GM12878 (cell line): ENCODE measurements around the gene FYB1. TPM values are rescaled to one million over a fixed set of nuclear protein-coding genes. Genes with fewer than 3 reads are reported as not detected.

ENCODE experiments used
- ATAC-seq: fragments of 200-7000 bp; cut with Tn5 transposase; 3 replicates; pipeline ENCODE4 v1.9.1; 2020; ENCODE audit warnings: mild to moderate bottlenecking, moderate library complexity
- BruUV-seq: library from RNA; stranded (reverse); fragments of 400-500 nt; replicated peaks from 2 replicates; lab custom pipeline; 2021; lab: Mats Ljungman, UMichigan
- CTCF ChIA-PET: fragments of 300-600 bp; sonication (Branson Sonifier 250); formaldehyde crosslinking; extraction: SDS; loops from one replicate; lab custom pipeline; 2021; ENCODE audit warnings: inconsistent platforms; lab: Yijun Ruan, JAX
- POLR2A ChIA-PET: fragments of 350-600 bp; formaldehyde crosslinking; extraction: SDS; loops from one replicate; lab custom pipeline; 2021; ENCODE audit warnings: inconsistent platforms; lab: Charles Lee
- RAD21 ChIA-PET: fragments of 300-600 bp; sonication (Branson Sonifier 250); formaldehyde crosslinking; loops from one replicate; lab custom pipeline; 2023; ENCODE audit warnings: antibody characterized with exemption; ENCODE audit not compliant: unreplicated experiment; lab: Charles Lee
- SMC1A ChIA-PET: fragments of 300-600 bp; sonication (Branson Sonifier 250); formaldehyde crosslinking; loops from one replicate; lab custom pipeline; 2023; ENCODE audit not compliant: unreplicated experiment, uncharacterized antibody; lab: Charles Lee
- DNase-seq: peaks from one replicate; pipeline ENCODE4 v3.0.0-alpha.2; 2011; ENCODE audit warnings: low read depth, low spot score
- FAIRE-seq: peaks from 3 replicates; lab custom pipeline; 2011; peaks lifted over from hg19 to GRCh38; lab: Jason Lieb, UNC
- H2AFZ ChIP-seq: 2 replicates; pipeline ENCODE4 v1.6.0; 2011; ENCODE audit warnings: low read depth, low read length, control low read depth; ENCODE audit not compliant: control insufficient read depth
- H3K27ac ChIP-seq: 2 replicates; pipeline ENCODE4 v1.5.1; 2011; ENCODE audit warnings: control low read depth; ENCODE audit not compliant: control insufficient read depth, insufficient read depth
- H3K27me3 ChIP-seq, 2 experiments: replicated peaks in 1 of 2; 2 replicates each; pipeline versions ENCODE4 v1.6.0 to v1.6.1; 2011; ENCODE audit warnings: low read length in 1 of 2; ENCODE audit not compliant: control insufficient read depth in 2 of 2, insufficient read depth in 2 of 2
- H3K36me3 ChIP-seq, 2 experiments: 2 replicates each; pipeline ENCODE4 v1.5.1; 2011; ENCODE audit warnings: low read length in 1 of 2; ENCODE audit not compliant: control insufficient read depth in 2 of 2, insufficient read depth in 2 of 2
- H3K4me1 ChIP-seq: 2 replicates; pipeline ENCODE4 v1.6.1; 2011; ENCODE audit warnings: mild to moderate bottlenecking, low read length, moderate library complexity, mixed read lengths; ENCODE audit not compliant: control insufficient read depth, insufficient read depth
- H3K4me2 ChIP-seq: 2 replicates; pipeline ENCODE4 v1.6.0; 2011; ENCODE audit warnings: control low read depth; ENCODE audit not compliant: control insufficient read depth, insufficient read depth
- H3K4me3 ChIP-seq: fragments of 200-600 bp; sonication (generic); 2 replicates; pipeline ENCODE4 v1.5.1; 2016
- H3K79me2 ChIP-seq: 2 replicates; pipeline ENCODE4 v1.6.0; 2011; ENCODE audit warnings: low read length; ENCODE audit not compliant: control insufficient read depth, insufficient read depth
- H3K9ac ChIP-seq: 2 replicates; pipeline ENCODE4 v1.8.0; 2011; ENCODE audit warnings: low read length, control low read depth, mixed read lengths; ENCODE audit not compliant: control insufficient read depth, insufficient read depth
- H3K9me3 ChIP-seq: replicated peaks from 3 replicates; pipeline ENCODE4 v1.5.1; 2011; ENCODE audit warnings: mild to moderate bottlenecking, low read length; ENCODE audit not compliant: control insufficient read depth, insufficient read depth
- H4K20me1 ChIP-seq: 2 replicates; pipeline ENCODE4 v1.6.0; 2011; ENCODE audit not compliant: control insufficient read depth, insufficient read depth
- BHLHE40 ChIP-seq, 2 experiments: fragments of 450-650 bp in 1 of 2; IDR thresholded peaks; 2 replicates each; pipeline ENCODE4 v1.6.1; 2011 to 2017; ENCODE audit warnings: low read depth in 2 of 2, borderline replicate concordance in 1 of 2, improper control_type of control experiment in 1 of 2, low read length in 1 of 2, mild to moderate bottlenecking in 1 of 2
- EP300 ChIP-seq, 2 experiments: fragments of 150-350 bp in 1 of 2; IDR thresholded peaks; 2 replicates each; pipeline ENCODE4 v1.6.1; 2011 to 2012; ENCODE audit warnings: low read depth in 2 of 2, low read length in 2 of 2, borderline replicate concordance in 1 of 2, improper control_type of control experiment in 1 of 2, inconsistent platforms in 1 of 2; ENCODE audit not compliant: control insufficient read depth in 1 of 2
- GABPA ChIP-seq: IDR thresholded peaks from 2 replicates; pipeline ENCODE4 v1.6.1; 2014; ENCODE audit warnings: antibody characterized with exemption, low read depth, mild to moderate bottlenecking, inconsistent platforms
- GATAD2B ChIP-seq: fragments of 450-650 bp; conservative IDR thresholded peaks from 2 replicates; pipeline ENCODE4 v1.6.1; 2017; ENCODE audit warnings: low read depth, mild to moderate bottlenecking, moderate library complexity
- HDGF ChIP-seq: fragments of 450-650 bp; IDR thresholded peaks from 2 replicates; pipeline ENCODE4 v1.6.1; 2016; ENCODE audit warnings: antibody characterized with exemption
- IKZF1 ChIP-seq: fragments of 450-650 bp; conservative IDR thresholded peaks from 2 replicates; pipeline ENCODE4 v1.6.1; 2017; ENCODE audit warnings: antibody characterized with exemption, mild to moderate bottlenecking
- KLF5 ChIP-seq: fragments of 450-650 bp; IDR thresholded peaks from 2 replicates; pipeline ENCODE4 v1.6.1; 2014; ENCODE audit warnings: mild to moderate bottlenecking; ENCODE audit not compliant: partially characterized antibody
- MTA2 ChIP-seq: fragments of 450-650 bp; IDR thresholded peaks from 2 replicates; pipeline ENCODE4 v1.6.1; 2016; ENCODE audit warnings: low read depth, mild to moderate bottlenecking, moderate library complexity
- NFIC ChIP-seq: IDR thresholded peaks from 2 replicates; pipeline ENCODE4 v1.6.1; 2012; ENCODE audit warnings: low read depth, mild to moderate bottlenecking, inconsistent platforms, low read length, moderate library complexity
- POLR2AphosphoS2 ChIP-seq: IDR thresholded peaks from 2 replicates; pipeline ENCODE4 v1.6.1; 2011; ENCODE audit warnings: low read depth, mild to moderate bottlenecking, low read length, improper control_type of control experiment, moderate library complexity
- SIN3A ChIP-seq: IDR thresholded peaks from 2 replicates; pipeline ENCODE4 v1.6.1; 2012; ENCODE audit warnings: low read depth, low read length, improper control_type of control experiment
- SP1 ChIP-seq: IDR thresholded peaks from one replicate; pipeline ENCODE4 v1.6.1; 2011; ENCODE audit warnings: low read depth, low read length
- SPI1 ChIP-seq: IDR thresholded peaks from 2 replicates; pipeline ENCODE4 v1.6.1; 2011; ENCODE audit warnings: low read depth, mild to moderate bottlenecking, low read length, moderate library complexity, borderline replicate concordance; ENCODE audit not compliant: insufficient read depth
- TARDBP ChIP-seq: IDR thresholded peaks from 2 replicates; pipeline ENCODE4 v1.6.1; 2016; ENCODE audit warnings: borderline replicate concordance
- TBL1XR1 ChIP-seq: IDR thresholded peaks from 2 replicates; pipeline ENCODE4 v1.6.1; 2012; ENCODE audit warnings: low read depth, low read length, improper control_type of control experiment
- WGBS: methylation state at CpG from one replicate; pipeline ENCODE4 v1.1.6; 2016; ENCODE audit warnings: low lambda C conversion rate; ENCODE audit not compliant: insufficient replicate concordance, insufficient coverage; ENCODE audit errors: missing lambda C conversion rate; 5-methylcytosine and 5-hydroxymethylcytosine counted together
- in situ Hi-C: fragments of 300-500 bp; cut with MboI; formaldehyde crosslinking; loops from 9 replicates; pipeline ENCODE4 v1.14.3; 2018; ENCODE audit warnings: mixed read lengths
- intact Hi-C: fragments of 100-400 bp; cut with micrococcal nuclease; formaldehyde crosslinking; loops from one replicate; pipeline ENCODE4 v1.14.2; 2022; ENCODE audit not compliant: unreplicated experiment
- polyA plus RNA-seq, 11 experiments: library from polyadenylated mRNA; depleted of rRNA in 4 of 11; unstranded in 6 of 11; stranded (reverse) in 5 of 11; fragments of >200 nt; fragmentation: Nextera tagmentation in 4 of 11; fragmentation: Illumina TruSeq in 1 of 11; extraction: Ambion mirVana in 4 of 11; extraction: Trizol in 1 of 11; gene quantifications; 1 replicate in 1 of 11; 2 replicates in 10 of 11; pipeline versions ENCODE4 v1.2.1 to v1.2.3, GENCODE V29; 2011 to 2016; ENCODE audit warnings: inconsistent platforms in 2 of 11, missing spikeins in 2 of 11, low read depth in 1 of 11
- total RNA-seq, 4 experiments: library from RNA; depleted of rRNA in 3 of 4; stranded (reverse); fragments of >200 nt in 3 of 4; fragmentation: Illumina TruSeq in 1 of 4; extraction: Trizol in 1 of 4; gene quantifications; 2 replicates each; pipeline versions ENCODE4 v1.2.1 to v1.2.3, GENCODE V29; 2013 to 2021
- TF ChIP-seq, protein P1 (sequence below): fragments of 450-650 bp; IDR thresholded peaks from 2 replicates; pipeline ENCODE4 v1.6.1; 2016; ENCODE audit warnings: mild to moderate bottlenecking, moderate library complexity, borderline replicate concordance
- TF ChIP-seq, protein P2 (sequence below): fragments of 150-350 bp; IDR thresholded peaks from 2 replicates; pipeline ENCODE4 v1.6.1; 2014; ENCODE audit warnings: mild to moderate bottlenecking, low read depth, low read length
- TF ChIP-seq, protein P3 (sequence below): fragments of 450-650 bp; IDR thresholded peaks from 2 replicates; pipeline ENCODE4 v1.6.1; 2016; ENCODE audit warnings: mild to moderate bottlenecking

FYB1 gene
- total and polyA plus RNA-seq, 10 of the 15 experiments (the other 5 are each of a cell fraction or from before 2014, with no cell fraction given): 0.06 to 4.3 (median 0.25) TPM; not detected in 2

DNA sequence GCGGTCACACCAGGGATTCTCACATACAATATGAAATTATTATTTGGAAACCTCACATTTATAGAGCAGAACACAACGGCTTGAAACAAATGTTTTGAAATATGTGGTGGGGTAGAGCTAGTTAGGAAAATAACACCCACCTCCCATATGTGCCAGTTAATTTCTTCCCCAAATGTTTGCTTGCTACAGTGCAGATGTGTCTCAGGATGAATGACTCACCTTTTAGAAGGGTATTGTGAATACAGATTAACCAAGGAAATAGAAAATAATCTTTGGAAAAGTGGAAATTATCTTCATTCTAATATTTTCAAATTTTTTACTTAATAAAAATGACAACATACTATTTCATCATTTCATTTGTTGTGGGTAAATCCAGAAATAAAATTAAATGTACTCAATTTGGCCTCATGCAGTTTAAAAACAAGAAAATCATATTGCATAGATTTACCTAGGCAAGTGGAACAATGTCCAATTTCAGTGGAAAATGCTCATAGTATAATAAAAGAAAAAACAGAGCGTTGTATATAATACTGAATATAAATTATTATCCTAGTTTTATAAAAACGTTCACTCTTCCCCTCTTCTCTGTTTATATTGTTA lies 105.9 kb downstream of the FYB1 start:
- H3K4me2 ChIP-seq: no peak overlapping the region
- no peaks in the 10 kb centered on the region for H3K4me1 ChIP-seq
- no peak for TF ChIP-seq TARDBP
- TF ChIP-seq BHLHE40 (IDR thresholded peaks at IDR 0.05; ENCODE audit: borderline replicate concordance in 1 of 2, low read depth in 2 of 2, low read length in 1 of 2): no peak
- TF ChIP-seq POLR2AphosphoS2: no peak
- no peak for TF ChIP-seq MTA2
- no peak for TF ChIP-seq SPI1
- no peak for TF ChIP-seq SP1
- no peak for TF ChIP-seq SIN3A
- TF ChIP-seq IKZF1: no peak
- no peak for TF ChIP-seq EP300 (IDR thresholded peaks at IDR 0.05; ENCODE audit: borderline replicate concordance in 1 of 2, control insufficient read depth in 1 of 2, low read depth in 2 of 2, low read length in 2 of 2)
- no peak for TF ChIP-seq NFIC
- no peak for TF ChIP-seq HDGF
- TF ChIP-seq, protein P1, sequence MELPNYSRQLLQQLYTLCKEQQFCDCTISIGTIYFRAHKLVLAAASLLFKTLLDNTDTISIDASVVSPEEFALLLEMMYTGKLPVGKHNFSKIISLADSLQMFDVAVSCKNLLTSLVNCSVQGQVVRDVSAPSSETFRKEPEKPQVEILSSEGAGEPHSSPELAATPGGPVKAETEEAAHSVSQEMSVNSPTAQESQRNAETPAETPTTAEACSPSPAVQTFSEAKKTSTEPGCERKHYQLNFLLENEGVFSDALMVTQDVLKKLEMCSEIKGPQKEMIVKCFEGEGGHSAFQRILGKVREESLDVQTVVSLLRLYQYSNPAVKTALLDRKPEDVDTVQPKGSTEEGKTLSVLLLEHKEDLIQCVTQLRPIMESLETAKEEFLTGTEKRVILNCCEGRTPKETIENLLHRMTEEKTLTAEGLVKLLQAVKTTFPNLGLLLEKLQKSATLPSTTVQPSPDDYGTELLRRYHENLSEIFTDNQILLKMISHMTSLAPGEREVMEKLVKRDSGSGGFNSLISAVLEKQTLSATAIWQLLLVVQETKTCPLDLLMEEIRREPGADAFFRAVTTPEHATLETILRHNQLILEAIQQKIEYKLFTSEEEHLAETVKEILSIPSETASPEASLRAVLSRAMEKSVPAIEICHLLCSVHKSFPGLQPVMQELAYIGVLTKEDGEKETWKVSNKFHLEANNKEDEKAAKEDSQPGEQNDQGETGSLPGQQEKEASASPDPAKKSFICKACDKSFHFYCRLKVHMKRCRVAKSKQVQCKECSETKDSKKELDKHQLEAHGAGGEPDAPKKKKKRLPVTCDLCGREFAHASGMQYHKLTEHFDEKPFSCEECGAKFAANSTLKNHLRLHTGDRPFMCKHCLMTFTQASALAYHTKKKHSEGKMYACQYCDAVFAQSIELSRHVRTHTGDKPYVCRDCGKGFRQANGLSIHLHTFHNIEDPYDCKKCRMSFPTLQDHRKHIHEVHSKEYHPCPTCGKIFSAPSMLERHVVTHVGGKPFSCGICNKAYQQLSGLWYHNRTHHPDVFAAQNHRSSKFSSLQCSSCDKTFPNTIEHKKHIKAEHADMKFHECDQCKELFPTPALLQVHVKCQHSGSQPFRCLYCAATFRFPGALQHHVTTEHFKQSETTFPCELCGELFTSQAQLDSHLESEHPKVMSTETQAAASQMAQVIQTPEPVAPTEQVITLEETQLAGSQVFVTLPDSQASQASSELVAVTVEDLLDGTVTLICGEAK: no peak
- TF ChIP-seq, protein P2, sequence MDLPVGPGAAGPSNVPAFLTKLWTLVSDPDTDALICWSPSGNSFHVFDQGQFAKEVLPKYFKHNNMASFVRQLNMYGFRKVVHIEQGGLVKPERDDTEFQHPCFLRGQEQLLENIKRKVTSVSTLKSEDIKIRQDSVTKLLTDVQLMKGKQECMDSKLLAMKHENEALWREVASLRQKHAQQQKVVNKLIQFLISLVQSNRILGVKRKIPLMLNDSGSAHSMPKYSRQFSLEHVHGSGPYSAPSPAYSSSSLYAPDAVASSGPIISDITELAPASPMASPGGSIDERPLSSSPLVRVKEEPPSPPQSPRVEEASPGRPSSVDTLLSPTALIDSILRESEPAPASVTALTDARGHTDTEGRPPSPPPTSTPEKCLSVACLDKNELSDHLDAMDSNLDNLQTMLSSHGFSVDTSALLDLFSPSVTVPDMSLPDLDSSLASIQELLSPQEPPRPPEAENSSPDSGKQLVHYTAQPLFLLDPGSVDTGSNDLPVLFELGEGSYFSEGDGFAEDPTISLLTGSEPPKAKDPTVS: no peak
- no peak for TF ChIP-seq KLF5
- TF ChIP-seq, protein P3, sequence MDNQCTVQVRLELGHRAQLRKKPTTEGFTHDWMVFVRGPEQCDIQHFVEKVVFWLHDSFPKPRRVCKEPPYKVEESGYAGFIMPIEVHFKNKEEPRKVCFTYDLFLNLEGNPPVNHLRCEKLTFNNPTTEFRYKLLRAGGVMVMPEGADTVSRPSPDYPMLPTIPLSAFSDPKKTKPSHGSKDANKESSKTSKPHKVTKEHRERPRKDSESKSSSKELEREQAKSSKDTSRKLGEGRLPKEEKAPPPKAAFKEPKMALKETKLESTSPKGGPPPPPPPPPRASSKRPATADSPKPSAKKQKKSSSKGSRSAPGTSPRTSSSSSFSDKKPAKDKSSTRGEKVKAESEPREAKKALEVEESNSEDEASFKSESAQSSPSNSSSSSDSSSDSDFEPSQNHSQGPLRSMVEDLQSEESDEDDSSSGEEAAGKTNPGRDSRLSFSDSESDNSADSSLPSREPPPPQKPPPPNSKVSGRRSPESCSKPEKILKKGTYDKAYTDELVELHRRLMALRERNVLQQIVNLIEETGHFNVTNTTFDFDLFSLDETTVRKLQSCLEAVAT: no peak
- no peak for TF ChIP-seq TBL1XR1
- TF ChIP-seq GATAD2B: no peak
- TF ChIP-seq GABPA: no peak
- FAIRE-seq: no peak
- CTCF ChIA-PET: interaction anchor here (1.0 to 2.2 kb wide), 3 partner anchors 14 to 191 kb away, joined by 3 to 9 read pairs (median 4); no protein-coding TSS in a partner anchor
- H3K27ac ChIP-seq: no peak overlapping the region
- SMC1A ChIA-PET: no interaction called here
- no peak for ATAC-seq
- no peak overlapping the region for H3K4me3 ChIP-seq
- no peaks in the 10 kb centered on the region for H3K9me3 ChIP-seq
- no peak overlapping the region for H3K9ac ChIP-seq
- POLR2A ChIA-PET: no interaction called here
- WGBS: 29% methylated on average over 4 of the region's 4 CpGs
- BruUV-seq: no TSS peak
- H4K20me1 ChIP-seq: no peaks in the 10 kb centered on the region
- no peaks in the 10 kb centered on the region for H3K79me2 ChIP-seq
- no peak overlapping the region for H2AFZ ChIP-seq
- no peaks in the 10 kb centered on the region for H3K36me3 ChIP-seq
- intact Hi-C loops: no loop called here
- H3K27me3 ChIP-seq: no peaks in the 10 kb centered on the region
- RAD21 ChIA-PET: no interaction called here
- DNase-seq: no peak
- in situ Hi-C loops: no loop called here
